Loucy (cell line): ENCODE data around the gene FRMD1.

Experiments used
- H2AFZ ChIP-seq: fragments of 200-600 bp; sonication (generic); 2 replicates; pipeline ENCODE4 v1.6.0; 2016; ENCODE audit warnings: antibody characterized with exemption, mild to moderate bottlenecking, low read length, moderate library complexity
- H3F3A ChIP-seq: fragments of 200-600 bp; 2 replicates; pipeline ENCODE4 v1.6.0; 2016; ENCODE audit warnings: antibody characterized with exemption, low read depth, mild to moderate bottlenecking
- H3K27me3 ChIP-seq: fragments of 200-600 bp; sonication (generic); 2 replicates; pipeline ENCODE4 v1.6.1; 2014; ENCODE audit warnings: low read length, mild to moderate bottlenecking; ENCODE audit not compliant: insufficient read depth, poor library complexity, severe bottlenecking
- H3K36me3 ChIP-seq: fragments of 200-600 bp; sonication (generic); 2 replicates; pipeline ENCODE4 v1.6.1; 2016; ENCODE audit warnings: low read length; ENCODE audit not compliant: insufficient read depth
- H3K4me1 ChIP-seq: fragments of 200-600 bp; sonication (generic); 2 replicates; pipeline ENCODE4 v1.5.1; 2014; ENCODE audit warnings: low read length, mild to moderate bottlenecking; ENCODE audit not compliant: insufficient read depth, poor library complexity, severe bottlenecking
- H3K4me2 ChIP-seq: fragments of 200-600 bp; sonication (generic); 2 replicates; pipeline ENCODE4 v1.6.0; 2014; ENCODE audit warnings: antibody characterized with exemption, low read length, low read depth, mild to moderate bottlenecking; ENCODE audit not compliant: poor library complexity, severe bottlenecking
- H3K4me3 ChIP-seq: fragments of 200-600 bp; sonication (generic); 2 replicates; pipeline ENCODE4 v1.5.1; 2014; ENCODE audit warnings: low read length, mild to moderate bottlenecking, mixed read lengths; ENCODE audit not compliant: poor library complexity, severe bottlenecking
- H3K79me2 ChIP-seq: fragments of 200-600 bp; sonication (generic); 2 replicates; pipeline ENCODE4 v1.6.1; 2014; ENCODE audit warnings: low read length; ENCODE audit not compliant: insufficient read depth
- H3K9ac ChIP-seq: fragments of 200-600 bp; sonication (generic); 2 replicates; pipeline ENCODE4 v1.6.0; 2014; ENCODE audit warnings: mild to moderate bottlenecking, low read depth, low read length, moderate library complexity; ENCODE audit not compliant: poor library complexity, severe bottlenecking
- H3K9me2 ChIP-seq: fragments of 200-600 bp; sonication (generic); replicated peaks from 2 replicates; pipeline ENCODE4 v1.6.1; 2016; ENCODE audit warnings: low read depth, low read length, mixed read lengths
- H3K9me3 ChIP-seq: fragments of 200-600 bp; sonication (generic); 2 replicates; pipeline ENCODE4 v1.6.1; 2014; ENCODE audit warnings: mild to moderate bottlenecking, antibody characterized with exemption, low read length, low read depth; ENCODE audit not compliant: insufficient read depth
- H4K20me1 ChIP-seq: fragments of 200-600 bp; sonication (generic); 2 replicates; pipeline ENCODE4 v1.6.0; 2014; ENCODE audit warnings: antibody characterized with exemption, low read length, mild to moderate bottlenecking; ENCODE audit not compliant: insufficient read depth, poor library complexity, severe bottlenecking
- EZH2phosphoT487 ChIP-seq: fragments of 200-600 bp; IDR thresholded peaks from 2 replicates; pipeline ENCODE4 v1.6.1; 2018; ENCODE audit warnings: antibody characterized with exemption, mild to moderate bottlenecking, moderate library complexity, borderline replicate concordance
- TF ChIP-seq, protein P1 (sequence below): fragments of 200-600 bp; sonication (generic); conservative IDR thresholded peaks from 2 replicates; pipeline ENCODE4 v1.5.1; 2014; ENCODE audit warnings: mild to moderate bottlenecking, antibody characterized with exemption, low read length

The FRMD1 gene

DNA sequence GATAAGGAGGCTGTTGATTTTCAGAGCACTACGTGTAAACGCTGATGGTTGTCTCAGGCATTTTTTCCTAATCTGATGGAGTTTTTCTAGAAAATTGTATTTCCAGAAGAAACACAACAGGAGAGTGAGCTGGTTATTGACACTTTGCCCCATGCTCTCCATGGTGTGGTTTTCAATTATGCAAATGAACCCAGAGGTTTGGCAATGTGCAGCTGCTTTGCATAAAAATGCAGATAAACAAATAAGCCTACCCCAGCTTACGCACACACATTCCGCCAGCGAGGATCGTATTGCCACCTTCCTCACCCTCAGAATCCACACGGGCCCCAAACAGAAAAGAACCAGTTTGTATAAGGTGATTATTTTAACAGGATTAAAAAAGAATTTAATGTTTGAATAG, 45.1 kb upstream of the FRMD1 start:
- H3K79me2 ChIP-seq = no peaks in the 10 kb centered on the region
- H3K9me3 ChIP-seq = peaks cover 15% of the 10 kb centered on the region; the same call in 1 of the 2 replicates
- no peaks in the 10 kb centered on the region for H3F3A ChIP-seq
- H2AFZ ChIP-seq = no peak overlapping the region
- no peaks in the 10 kb centered on the region for H3K36me3 ChIP-seq
- H3K27me3 ChIP-seq = no peaks in the 10 kb centered on the region
- no peak overlapping the region for H3K4me2 ChIP-seq
- H3K4me3 ChIP-seq = no peak overlapping the region
- TF ChIP-seq EZH2phosphoT487 = no peak
- TF ChIP-seq, protein P1, sequence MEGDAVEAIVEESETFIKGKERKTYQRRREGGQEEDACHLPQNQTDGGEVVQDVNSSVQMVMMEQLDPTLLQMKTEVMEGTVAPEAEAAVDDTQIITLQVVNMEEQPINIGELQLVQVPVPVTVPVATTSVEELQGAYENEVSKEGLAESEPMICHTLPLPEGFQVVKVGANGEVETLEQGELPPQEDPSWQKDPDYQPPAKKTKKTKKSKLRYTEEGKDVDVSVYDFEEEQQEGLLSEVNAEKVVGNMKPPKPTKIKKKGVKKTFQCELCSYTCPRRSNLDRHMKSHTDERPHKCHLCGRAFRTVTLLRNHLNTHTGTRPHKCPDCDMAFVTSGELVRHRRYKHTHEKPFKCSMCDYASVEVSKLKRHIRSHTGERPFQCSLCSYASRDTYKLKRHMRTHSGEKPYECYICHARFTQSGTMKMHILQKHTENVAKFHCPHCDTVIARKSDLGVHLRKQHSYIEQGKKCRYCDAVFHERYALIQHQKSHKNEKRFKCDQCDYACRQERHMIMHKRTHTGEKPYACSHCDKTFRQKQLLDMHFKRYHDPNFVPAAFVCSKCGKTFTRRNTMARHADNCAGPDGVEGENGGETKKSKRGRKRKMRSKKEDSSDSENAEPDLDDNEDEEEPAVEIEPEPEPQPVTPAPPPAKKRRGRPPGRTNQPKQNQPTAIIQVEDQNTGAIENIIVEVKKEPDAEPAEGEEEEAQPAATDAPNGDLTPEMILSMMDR = no peak
- H3K9me2 ChIP-seq = no peaks in the 10 kb centered on the region
- H4K20me1 ChIP-seq = no peaks in the 10 kb centered on the region
- no peaks in the 10 kb centered on the region for H3K4me1 ChIP-seq
- H3K9ac ChIP-seq = no peak overlapping the region

DNA sequence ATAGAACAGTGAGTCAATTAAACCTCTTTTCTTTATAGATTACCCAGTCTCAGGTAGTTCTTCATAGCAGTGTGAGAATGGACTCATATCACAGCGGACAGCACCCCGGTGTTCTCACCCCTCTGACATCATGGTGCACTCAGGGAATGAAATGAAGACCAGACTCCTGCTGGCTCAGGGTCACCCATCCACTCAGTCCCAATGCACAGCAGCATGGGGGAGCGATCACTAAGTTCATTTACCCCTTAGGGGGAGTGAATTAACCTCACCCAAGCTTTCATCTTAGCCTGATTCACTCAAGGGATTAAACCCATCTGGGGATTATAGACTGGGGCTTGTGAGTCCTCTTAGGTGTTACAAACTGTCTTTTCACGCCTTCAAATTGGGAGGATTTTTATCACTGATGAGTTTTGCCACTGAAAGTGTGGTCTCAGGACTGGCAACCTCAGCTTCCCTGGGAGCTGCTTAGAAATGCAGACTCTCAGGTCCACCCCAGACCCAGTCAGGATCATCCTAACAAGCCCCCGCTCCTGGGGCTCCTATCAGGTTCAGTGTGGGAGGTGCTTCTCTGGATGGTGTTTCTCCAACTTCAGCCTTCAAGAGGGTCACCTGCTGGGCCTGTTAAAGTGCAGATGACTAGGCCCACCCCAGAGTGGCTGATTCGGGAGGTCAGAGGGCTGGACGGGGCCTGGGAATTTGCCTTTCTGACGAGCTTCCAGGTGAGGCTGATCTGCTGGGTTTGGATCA, 44.3 kb upstream of the FRMD1 start:
- Histone ChIP-seq H3F3A (no peaks in the 10 kb centered on the region), H4K20me1 (no peaks in the 10 kb centered on the region), H2AFZ (no peak overlapping the region), H3K79me2 (no peaks in the 10 kb centered on the region), H3K4me3 (no peak overlapping the region), H3K27me3 (no peaks in the 10 kb centered on the region), H3K9me2 (no peaks in the 10 kb centered on the region), H3K9ac (no peak overlapping the region), H3K4me2 (no peak overlapping the region), H3K4me1 (no peaks in the 10 kb centered on the region), H3K36me3 (no peaks in the 10 kb centered on the region), H3K9me3 (peaks cover 15% of the 10 kb centered on the region; the same call in 1 of the 2 replicates)
- TF ChIP-seq, protein P1 = no peak
- TF ChIP-seq EZH2phosphoT487 = no peak

DNA sequence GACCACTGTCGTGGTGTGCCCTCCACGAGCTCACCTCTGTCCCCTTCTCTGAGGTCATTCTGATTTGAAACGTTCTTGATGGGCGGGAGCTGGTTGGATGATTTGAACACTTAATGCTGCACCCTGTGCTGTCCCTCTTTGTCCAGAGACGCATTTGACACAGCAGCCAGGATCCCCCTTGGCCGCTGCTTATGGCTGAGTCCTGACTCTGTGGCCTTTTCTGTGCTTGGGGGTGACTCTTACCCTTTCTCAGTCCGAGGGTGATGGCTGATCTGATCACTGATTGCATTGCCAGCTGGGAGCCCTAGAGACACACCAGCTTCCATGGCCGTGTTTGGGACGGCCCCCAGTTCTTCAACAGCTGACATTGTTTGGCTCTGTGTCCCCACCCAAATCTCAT, 43.5 kb upstream of the FRMD1 start:
- Histone ChIP-seq H4K20me1 (no peaks in the 10 kb centered on the region), H3K9me3 (peaks cover 15% of the 10 kb centered on the region; the same call in 1 of the 2 replicates), H3K4me2 (no peak overlapping the region), H3K9me2 (no peaks in the 10 kb centered on the region), H3K36me3 (no peaks in the 10 kb centered on the region), H3K4me3 (no peak overlapping the region), H2AFZ (no peak overlapping the region), H3K9ac (no peak overlapping the region), H3F3A (no peaks in the 10 kb centered on the region), H3K79me2 (no peaks in the 10 kb centered on the region), H3K27me3 (no peaks in the 10 kb centered on the region), H3K4me1 (no peaks in the 10 kb centered on the region)
- TF ChIP-seq, protein P1 = no peak
- TF ChIP-seq EZH2phosphoT487 = no peak
